CD4-positive, alpha-beta T cell treated with Interferon alpha-2 for 1 hour (primary cell): ENCODE results near the gene TREX2.

Experiments used
- DNase-seq, 2 donors: peaks; one replicate each; pipeline ENCODE4 v3.0.0-alpha.2; 2020 to 2022

The TREX2 gene

DNA sequence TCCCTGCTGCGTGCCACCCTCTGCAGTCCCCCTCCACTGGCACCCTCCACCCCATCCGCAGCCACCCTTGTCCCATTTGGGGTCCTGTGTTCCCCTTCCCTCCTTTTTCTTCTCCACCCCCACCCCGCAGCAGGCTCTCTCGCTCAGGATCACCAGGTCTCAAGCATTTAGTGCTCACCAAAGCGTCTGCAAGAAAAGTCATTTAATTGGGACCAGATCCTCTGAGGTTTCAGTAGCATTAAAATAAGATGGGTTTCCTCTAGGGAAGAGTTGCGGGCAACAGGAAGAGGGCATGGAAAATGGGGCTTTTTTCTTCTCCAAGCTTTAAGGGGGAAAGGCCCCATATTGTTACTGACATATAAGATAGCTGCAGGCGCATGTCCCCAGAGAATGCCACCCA lies 29.4 kb upstream of the TREX2 start:
- no peak for DNase-seq

DNA sequence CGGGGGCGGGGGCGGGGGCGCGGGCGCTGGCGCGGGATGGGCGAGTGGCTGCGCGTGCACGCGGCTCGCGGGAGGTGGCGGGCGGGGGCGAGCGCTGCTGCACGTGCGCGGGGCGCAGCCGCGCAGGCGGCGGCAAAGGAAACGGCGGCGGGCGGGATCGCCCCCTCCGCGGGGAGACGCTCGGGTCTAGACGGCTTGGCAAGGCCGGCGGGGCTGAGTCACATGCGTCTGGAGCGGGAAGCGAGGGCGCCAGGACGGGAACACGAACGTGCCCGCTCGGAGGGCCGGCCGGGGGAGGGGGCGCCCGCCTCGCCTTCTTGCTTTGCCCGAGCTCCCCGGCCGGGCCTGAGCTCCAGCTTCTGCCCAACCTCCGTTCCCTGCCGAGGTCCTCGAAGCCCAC lies 28.9 kb upstream of the TREX2 start:
- peak; percentile 36 to 55 for DNase-seq

DNA sequence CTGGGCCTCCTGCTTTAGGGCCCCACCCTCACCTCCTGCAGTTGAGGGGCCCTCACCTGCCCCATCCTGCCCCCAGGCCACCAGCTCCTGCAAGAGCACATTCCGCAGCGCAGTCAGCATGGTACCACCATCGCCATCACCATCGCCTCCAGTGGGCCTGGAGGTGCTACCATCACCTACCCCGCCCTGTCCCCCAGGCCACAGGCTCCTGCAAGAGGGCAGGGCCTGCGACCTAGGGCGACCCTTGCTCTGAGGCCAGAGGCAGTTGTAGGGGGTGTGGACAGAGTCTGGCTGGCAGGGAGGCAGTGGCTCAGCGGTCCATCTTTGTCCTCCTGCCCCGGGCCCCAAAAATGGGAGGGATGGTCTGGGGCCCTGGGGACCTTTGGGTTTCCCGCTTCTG lies 28.4 kb upstream of the TREX2 start:
- DNase-seq: no peak

DNA sequence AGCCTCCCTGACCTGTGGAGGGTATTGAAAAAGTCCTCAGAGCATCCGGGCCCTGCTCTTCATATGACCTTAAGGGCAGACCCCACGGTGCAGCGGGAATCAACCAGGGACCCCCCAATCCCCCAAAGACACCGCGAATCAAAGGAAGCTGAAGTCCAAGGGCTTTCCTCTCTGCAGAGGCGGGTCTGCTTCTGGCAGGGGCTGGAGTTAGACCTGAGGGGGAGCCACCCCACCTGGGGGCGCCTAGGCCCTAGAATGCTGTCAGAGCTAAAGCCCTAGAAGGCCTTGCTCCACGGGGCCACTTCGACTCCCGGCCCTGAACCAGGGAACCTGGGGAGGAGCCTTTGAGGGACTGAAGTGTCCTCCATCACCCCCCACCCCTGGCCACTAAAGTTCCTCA lies 27.3 kb upstream of the TREX2 start:
- no peak for DNase-seq

DNA sequence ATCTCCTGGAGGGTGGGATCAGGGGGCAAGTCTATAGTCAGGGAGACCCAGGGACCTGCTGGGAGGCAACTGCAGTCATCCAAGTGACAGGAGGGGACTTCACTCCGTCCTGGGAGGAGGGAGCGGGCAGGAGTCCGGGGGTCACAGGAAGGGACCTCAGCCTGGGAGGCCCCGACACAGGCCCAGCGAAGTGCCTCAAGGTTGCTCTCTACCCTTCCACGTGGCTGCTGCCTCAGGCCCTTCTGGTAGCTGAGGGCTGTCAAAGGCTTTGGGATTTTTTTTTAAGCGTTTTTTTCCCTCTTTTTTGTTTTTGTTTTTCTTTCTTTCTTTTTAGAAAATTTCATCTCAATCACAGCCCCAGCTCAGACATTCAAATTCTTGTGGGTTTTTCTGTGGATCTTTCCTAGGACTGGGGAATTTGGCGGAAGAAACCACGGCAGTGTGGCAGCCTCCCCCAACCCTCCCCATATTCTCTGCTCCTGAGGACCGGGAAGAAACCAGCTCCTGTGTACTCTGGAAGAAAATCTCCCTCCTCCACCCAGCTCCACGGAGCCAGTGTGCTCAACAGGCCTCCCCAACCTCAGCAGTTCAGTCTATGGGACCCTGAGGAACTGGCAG lies 25.9 kb upstream of the TREX2 start:
- no peak for DNase-seq

DNA sequence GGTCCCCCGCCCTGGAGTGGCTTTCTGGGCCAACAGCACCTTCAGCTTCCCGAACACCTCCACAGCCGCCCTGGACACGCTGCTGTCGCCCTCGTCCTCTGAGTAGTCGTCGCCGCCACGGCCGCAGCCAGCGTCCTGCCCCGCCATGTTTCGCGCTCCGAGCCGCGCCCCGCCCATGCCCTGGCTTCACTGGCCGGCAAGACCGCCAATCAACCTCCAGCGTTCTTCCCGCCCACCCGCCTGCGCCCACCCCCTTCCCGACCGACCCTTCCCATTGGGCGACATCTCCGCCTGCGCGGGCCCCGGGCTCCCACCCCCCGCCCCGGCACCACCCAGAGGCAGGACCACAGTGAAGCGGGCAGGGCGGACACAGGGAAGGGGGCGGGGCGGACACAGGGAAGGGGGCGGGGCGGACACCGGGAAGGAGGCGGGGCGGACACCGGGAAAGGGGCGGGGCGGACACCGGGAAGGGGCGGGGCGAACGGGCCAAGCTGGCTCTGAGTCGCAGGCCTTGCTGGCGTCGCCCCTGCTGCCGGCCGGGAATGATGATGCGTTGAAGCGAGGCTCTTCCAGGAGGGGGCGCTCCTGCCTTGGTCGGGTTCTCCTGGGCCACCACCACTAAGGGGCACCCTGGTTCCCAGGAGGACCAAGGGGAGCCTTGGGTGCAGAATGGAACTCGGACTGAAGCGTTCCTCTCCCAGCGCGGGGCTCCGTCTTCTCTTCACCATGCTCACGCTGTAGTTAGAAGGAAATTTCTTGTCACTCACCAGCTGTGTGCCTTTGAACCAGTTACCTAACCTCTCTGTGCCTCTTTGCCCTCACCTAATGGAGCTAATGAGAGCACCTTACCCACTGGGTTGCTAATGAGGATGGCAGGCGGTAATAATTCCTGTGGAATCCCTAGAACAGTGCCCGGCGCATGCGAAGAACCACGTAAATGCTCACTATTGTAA lies 24.8 kb upstream of the TREX2 start, which contains the start of gene HAUS7:
Gene HAUS7, minus strand, starts transcription at position 166 of the 953 bp plus-strand sequence. Its CDS starts 19 bp downstream, at position 147.
- peak; percentile 90 to 91 for DNase-seq

DNA sequence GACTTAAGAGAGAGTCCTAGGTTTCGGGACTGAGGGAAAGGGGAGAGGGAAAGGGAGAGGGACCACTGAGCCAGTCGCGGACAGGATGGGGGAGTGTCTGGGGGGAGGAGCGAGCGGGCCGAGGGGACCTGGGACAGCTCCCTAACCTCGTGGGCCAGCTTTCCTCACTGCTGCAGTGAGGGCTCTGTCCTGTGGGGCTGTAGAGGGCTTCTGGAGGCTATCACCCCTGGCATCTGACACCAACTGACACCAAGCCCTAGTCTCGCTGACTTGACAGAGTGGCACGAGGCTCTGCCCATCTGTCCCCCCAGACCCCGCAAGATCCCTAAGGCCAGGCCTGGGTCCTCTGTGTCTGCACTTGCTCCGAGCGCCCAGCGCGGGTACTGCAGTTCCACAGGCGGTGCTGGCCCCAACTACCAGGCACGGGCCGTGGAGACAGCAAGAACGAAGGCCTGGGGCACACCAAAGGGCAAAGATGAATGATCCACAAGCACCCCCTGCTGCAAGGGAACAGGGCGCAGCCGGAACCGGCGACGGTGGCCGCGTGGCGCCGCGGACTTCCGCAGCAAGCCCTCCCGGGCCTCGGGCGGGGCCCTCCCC lies 24.1 kb upstream of the TREX2 start:
- peak in 1 of 2 donors; percentile 16 for DNase-seq

DNA sequence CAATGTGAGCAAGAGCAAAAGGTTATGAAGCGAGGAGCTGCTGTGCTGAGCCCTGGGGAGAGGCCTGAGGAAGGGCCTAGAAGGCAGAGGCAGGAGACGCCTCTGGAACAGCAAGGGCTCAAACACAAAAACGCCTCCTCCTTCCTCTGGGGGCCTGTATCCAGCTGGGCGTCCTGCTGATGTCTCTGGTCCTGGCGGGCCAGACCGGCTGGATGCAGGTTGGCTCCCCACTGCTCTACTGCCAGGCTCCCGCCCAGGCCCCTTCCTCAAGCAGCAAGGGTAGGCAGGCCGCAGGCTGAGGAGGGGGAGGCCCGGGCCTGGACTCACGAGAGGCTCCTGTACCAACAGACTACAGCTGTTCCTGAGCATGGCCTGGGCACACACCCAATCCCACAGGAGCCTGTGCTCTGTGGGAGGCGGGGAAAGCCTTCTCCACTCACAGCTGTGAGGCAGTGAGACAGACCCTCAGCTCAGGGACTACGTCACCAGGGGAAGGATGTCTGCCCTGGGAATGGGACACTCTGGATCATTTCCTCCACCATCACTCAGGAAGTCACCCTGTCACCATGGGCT lies 22.2 kb upstream of the TREX2 start:
- DNase-seq: no peak

DNA sequence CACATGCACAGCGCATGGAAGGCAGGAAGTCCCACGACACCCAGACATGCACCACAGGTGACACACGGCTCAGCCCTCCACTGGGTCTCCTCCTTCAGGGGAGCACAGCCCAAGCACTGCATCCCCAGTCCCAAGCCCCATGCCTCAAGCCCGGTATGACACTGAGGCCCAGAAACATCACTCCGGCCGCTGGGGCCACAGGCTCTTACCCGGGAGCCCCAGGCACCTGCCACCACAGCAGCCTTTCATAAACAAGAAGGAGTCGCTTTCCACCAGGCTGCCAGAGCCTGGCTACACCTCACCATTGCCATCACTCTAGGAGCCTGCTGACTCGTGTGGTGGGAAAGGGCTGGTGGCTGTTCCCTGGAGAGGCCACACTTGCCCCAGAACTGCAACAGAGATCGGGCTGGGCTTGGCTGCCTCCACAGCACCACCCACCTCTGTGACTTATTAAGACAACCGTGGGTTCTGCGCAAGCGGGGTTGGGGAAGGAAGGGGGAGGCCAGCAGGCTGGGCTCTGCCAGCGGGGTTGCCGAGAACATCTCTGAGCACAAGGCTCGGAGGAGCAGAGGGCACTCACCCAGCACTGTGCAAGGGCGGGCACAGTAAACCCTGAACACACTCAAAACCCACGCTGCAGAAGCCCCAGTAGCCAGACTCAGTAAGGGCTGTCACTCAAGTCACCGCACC lies 20.0 kb upstream of the TREX2 start:
- DNase-seq: no peak

DNA sequence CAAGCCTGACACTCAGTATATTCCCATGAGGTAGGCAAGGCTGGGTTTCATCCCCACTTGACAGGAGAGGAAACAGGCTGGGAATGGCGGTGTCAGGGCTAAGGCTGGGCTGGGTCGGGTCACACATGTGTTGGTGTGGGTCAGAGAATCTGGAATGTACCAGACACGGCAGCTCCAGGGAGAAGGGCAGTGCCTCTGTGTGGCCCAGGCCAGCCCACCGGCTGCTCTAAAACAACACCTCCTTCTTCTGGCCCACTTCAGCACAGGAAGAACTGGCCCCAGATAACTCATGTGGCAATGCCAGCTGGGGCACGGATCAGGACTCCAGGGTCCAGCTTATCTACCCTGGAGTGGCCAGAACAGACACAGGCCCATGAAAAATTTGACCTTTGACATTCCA lies 18.3 kb upstream of the TREX2 start:
- no peak for DNase-seq

DNA sequence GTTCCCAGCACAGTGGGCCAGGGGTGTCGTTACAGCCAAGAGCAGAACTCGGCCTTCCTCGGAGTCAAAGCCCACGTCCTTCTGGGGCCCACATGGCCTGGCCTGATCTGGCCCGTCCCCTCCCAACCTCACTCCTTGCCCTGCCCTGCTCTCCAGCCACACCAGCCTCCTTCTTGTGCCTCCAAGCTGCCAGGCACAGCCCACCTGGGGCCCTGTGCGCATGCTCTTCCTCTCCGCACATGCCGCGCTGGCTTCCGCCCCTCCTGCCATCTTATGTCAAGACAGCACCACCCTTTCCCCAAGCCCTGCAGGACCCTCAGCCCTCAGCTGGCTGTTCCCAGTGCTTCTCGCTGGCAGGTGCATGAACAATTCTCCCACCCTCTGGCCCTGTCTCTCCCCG lies 17.7 kb upstream of the TREX2 start:
- no peak for DNase-seq

DNA sequence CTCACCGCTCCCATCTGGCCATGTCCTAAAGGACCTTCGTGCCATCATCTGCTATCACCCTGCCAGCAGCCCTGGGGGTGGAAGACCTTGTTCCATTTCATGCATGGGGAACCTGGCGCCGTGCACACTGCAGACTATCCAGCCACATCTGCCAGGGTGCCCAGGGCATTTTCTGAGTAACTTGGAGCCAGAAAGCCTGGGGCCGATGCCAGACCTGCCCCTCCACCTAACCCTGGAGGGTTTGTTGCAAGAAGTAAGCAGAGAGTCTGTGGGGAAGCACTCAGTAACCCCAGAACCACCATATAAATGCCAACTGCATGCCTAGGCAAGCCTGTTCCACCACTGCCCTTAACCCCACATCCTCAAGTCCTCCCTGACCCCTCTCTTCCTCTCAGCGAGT lies 17.2 kb upstream of the TREX2 start:
- DNase-seq: no peak

DNA sequence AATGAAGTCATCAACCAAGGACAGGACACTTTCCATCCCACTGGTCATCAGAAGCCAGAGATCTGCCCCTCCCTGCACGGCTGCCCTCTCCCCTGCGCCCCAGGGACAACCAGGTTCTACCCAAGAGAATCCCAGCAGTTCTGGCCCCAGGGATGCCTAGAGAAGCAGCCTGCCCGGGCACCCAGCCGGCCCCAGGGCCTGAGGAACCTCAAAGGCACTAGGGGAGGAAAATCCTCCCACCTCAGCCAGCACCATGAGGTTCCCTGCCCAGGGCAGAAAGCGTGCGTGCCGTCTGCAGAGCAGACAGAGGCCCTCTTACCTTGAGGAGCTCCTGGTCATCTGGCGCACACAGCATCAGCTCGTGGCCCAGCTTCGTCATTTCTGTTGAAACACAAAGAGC lies 16.4 kb upstream of the TREX2 start:
- DNase-seq: no peak

DNA sequence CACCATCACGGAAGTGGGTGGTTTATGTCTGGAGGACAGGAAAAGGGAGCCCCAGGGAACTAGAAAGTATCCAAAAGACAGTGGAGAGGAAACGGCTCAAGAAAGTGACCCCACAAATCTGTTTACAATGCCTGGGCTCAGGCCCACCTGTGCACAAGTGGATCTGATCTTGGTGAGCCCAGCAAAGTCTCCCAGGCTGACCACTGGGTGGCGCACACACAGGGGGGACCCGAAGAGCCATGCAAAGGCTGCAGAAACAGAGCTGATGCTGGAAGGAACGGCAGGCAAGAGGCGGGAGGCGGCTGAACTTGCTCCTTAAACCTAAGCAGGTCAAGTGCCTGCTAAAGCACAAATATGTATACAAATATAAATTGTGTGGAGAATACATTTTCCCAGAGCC lies 15.0 kb upstream of the TREX2 start:
- peak; percentile 40 to 54 for DNase-seq

DNA sequence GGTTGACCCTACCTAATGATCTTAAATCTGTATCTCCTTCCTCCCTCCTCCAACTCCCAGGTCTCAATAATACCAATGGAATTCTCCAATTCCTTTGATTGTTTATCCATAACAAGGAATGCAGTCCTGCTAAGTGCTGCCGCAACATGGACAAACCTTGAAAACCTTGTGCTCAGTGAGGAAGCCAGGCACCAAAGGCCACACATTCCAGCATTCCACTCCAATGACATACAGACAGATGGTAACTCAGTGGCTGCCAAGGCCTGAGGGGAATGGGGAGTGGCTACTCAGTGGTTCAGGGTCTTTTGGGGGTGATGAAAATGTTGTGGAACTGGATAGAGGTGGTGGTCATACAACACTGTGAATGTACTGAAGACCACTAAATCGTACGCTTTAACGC lies 14.1 kb upstream of the TREX2 start:
- no peak for DNase-seq

DNA sequence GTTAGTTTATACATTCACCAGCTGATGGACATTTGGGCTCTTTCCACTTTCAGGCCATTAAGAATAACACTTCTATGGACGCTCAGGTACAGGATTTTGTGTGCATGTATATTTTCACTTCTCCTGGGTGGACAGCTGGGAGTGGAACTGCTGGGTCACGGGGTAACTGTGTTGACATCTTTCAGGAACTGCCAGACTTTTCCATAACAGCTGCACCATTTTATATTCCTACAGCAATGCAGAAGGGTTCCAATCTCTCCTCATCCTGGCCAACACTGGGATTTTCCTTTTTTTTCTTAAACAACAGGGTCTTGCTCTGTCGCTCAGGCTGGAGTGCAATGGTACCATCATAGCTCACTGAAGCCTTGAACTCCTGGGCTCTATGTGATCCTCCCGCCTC lies 12.6 kb upstream of the TREX2 start:
- DNase-seq: no peak

DNA sequence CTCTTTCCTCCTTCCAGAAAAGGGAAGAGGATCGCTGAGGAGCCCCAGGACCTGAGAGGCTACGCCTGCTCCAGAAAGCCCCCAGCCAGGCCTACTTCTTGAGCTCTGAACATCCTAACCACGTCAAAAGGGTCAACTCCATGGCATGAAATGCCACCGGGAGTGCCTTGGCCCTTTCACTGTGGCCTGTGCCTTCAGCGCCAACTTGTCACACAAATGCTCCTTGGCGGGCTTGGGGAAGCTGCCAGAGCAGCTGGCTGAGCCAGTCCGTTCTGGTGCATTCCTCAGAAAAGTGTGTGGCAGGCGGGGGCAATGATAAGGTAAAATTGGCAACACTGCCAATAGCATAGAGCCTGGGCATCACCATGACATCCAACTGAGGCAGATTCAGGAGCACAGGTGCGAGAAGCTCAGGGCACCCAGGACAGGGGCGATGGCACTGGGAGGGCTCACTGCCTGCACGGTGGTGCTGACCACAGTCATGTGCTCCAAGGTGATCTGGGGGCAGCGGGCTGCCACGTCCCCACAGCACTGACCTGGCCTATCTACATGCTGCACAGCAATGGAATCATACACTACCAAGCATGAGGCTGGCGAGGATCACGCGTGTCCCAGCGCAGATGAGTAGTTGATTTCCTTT lies 12.1 kb upstream of the TREX2 start:
- no peak for DNase-seq

DNA sequence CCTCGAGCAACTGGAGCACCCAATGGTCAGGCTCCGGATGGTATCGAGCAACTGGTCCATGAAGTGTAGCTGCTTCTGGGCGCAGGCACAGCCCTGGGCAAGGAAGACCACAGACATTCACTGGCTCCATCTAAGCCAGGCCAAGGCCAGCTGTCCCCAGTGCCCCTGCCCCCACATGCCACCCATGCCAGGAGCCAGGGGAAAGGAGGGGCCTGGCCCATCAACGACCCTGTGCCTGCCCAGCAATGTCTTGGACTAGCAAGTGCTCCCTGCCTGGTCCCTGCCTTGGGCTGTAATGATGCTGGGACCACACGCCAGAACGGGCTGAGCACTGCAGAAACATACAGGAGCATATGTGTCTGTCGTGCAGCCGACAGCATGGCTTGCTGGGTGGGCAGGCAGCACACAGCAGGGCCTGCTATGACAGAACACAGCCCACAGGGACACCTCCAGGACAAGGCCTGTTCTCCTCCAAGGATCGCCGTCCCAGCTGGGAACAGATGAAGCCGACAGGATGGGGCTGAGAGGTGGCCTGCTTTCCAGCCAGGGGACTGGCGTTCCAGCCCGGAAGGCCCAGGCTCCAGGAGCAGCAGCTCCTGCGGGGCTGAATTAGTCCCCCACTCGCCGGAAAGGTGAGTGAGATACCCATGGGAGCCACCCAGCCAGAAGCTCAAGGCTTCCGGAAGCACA lies 11.4 kb upstream of the TREX2 start:
- DNase-seq: no peak

DNA sequence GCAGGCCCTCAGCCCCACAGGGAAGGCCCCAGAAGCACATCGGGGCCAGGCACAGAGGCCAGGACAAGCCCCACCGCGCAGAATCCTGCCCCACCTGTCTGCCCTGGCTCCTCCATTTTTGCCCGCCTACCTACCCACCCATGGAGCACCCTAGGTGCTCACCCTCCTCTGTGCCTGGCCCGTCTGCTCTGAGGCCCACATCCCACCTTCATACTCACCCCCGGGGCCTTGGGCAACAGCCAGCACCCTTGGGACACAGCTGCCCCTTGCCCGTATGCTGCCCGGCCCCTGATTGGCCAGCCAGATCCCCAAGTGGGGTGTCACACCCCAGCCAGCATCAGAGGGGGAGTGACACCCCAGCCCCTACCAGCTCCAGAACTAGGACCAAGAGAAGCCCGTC lies 10.8 kb upstream of the TREX2 start:
- DNase-seq: no peak

DNA sequence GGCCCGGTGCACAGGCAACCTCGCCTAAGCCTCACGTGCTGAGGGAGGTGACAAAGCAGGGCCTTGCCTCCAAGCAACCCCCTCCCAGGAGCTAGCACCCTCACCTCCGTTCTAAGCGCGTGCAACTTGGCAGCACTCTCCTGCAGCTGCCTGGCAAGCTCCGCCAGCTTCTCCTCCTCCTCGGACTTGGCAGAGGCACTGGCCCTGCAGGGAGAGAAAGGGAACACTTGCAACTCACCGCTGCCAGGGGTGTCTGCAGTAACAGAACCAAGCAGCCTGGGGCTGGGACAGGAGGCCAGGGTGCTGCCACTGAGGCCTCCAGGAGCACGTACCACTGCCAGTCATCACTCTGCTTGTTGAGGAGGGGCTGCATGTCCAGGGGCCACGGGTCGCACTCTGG lies 10.3 kb upstream of the TREX2 start:
- DNase-seq: no peak

DNA sequence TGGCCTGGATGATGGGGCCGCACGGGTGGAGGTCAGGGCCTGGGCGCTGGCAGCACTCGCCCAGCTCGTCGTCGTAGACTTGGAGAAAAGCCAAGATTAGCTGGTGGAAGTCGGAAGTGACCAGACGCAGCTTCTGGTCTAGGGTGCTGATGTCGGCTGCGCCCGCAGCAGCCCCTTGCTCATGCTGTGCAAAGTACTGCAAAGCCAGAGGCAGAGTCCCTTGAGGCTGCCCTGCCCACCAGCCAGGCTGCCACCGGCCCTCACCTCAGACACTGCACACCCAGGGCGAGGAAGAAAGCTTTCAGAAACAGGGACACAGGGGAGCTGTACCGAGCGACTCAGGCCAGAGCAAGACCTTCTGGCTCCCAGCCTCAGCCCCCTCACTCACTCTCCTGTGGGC lies 9.7 kb upstream of the TREX2 start:
- DNase-seq: no peak
